KOPT-K1 (cell line): ENCODE data around the gene TPT1.
"Not testable (repeated sequence)": the region's sequence is repeated elsewhere in the genome, so short reads cannot be mapped to it uniquely, and the experiment has no call there.

Experiments
- H3K27ac ChIP-seq: fragments of 200-600 bp; sonication (generic); 2 replicates; pipeline ENCODE4 v1.5.1; 2016; ENCODE audit warnings: antibody characterized with exemption, mild to moderate bottlenecking, low read depth, low read length; ENCODE audit not compliant: poor library complexity, severe bottlenecking
- H3K36me3 ChIP-seq: fragments of 200-600 bp; sonication (generic); 2 replicates; pipeline ENCODE4 v1.5.1; 2017; ENCODE audit warnings: antibody characterized with exemption, mild to moderate bottlenecking, low read length, moderate library complexity; ENCODE audit not compliant: insufficient read depth
- H3K9me3 ChIP-seq: fragments of 200-600 bp; sonication (generic); 2 replicates; pipeline ENCODE4 v1.5.1; 2017; ENCODE audit warnings: antibody characterized with exemption, low read length, mild to moderate bottlenecking; ENCODE audit not compliant: insufficient read depth, poor library complexity, severe bottlenecking

Gene TPT1

DNA sequence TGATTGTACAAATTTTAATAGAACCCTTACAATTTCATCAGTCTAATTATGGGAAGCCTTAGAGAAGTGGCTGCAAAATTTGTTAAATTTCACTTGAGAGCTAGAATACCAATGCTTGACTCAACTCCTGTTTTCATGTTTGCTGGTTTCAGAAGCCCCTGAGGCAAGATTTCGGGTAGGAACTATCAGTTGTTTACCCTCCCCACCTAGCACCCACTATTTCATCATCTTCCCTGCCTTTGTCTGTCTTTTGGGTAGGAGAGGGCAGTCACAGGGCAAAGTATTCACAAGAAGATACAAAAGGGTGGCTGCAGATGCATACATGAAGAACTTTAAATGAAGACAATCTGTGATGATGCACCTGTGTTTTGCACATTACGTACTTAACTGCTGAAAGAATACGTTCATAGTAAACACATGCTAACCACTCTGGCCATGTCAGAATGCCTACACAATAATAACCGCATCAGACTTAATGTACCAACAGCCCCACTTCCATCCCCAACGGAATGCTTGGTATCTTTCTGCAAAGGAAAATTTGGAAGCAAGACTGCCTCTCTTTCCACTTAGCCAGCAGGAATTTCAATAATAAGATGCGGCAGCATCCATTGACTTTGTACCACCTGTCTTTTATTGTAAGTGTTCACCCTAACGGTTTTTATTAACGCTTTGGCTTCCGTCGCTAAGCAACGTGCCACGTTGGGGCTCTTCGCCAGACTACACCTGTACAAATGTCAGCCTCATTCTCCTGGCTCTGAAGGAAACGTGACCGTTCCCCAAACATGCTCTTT lies 30.4 kb downstream of the TPT1 start:
- no peak overlapping the region for H3K27ac ChIP-seq
- no peaks in the 10 kb centered on the region for H3K36me3 ChIP-seq
- H3K9me3 ChIP-seq: no peaks in the 10 kb centered on the region

DNA sequence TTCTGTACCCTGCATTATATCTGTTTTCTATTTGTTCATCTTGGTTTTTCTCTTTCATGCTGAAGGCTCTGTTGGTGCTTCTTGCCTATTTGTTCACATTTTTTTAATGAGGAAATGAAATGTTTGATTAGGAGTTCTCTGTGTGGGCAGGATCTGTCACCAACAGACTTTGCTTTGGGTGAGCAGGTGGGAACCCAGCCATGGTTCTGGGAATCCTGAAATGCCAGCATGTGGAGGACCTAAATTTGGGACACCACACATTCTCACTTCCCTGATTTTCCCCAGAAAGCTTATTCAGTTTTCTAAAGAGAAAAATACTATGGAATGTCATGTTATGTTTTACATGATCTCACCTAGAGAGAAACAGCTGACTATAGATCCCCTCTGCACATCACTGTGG lies 34.0 kb downstream of the TPT1 start:
- Histone ChIP-seq H3K36me3 (no peaks in the 10 kb centered on the region), H3K27ac (no peak overlapping the region), H3K9me3 (no peaks in the 10 kb centered on the region)

DNA sequence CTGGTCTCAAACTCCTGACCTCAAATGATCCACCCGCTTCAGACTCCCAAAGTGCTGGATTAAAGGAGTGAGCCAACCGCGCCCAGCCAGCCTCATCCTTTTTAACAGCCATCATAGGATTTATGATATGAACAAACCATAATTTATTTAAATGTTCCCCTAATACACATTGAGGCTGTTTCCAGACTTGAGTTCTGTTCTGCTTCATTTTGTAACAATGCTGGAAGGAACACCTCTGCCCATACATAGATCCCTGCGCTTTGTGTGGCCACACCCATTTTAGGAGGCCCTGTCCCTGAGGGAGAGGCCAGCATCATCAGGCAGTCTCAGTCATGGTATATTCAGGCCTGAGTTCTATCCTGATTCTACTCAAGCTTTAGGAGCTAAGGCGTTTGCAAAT lies 35.9 kb downstream of the TPT1 start:
- H3K27ac ChIP-seq: no peak overlapping the region
- no peaks in the 10 kb centered on the region for H3K9me3 ChIP-seq
- H3K36me3 ChIP-seq: no peaks in the 10 kb centered on the region

- H3K36me3 ChIP-seq: no peaks in the 10 kb centered on the region
- H3K9me3 ChIP-seq: no peaks in the 10 kb centered on the region
- H3K27ac ChIP-seq: no peak overlapping the region
Observed at GRCh38 chr13:45303866-45304265, 37.1 kb downstream of the TPT1 start.

DNA sequence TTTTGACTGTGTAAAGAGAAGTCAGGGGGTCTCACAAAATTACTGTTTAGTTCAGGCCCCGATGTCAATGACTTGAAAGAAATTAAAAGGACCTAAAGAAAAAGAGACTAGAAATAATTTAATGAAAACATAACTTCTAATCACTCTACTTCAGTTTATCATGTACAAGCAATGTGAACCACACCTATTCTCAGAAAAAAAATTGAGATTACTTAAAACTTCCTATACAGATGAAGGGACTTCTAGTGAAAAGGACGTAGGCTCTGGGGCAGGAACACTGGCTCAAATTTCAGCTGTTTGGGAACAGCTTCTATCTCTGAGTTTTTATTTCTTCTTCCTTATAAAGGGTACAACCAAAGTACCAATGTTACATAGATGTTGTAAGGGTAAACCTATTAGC lies 38.0 kb downstream of the TPT1 start:
- H3K9me3 ChIP-seq: no peaks in the 10 kb centered on the region
- H3K36me3 ChIP-seq: no peaks in the 10 kb centered on the region
- no peak overlapping the region for H3K27ac ChIP-seq

- Histone ChIP-seq H3K9me3 (no peaks in the 10 kb centered on the region), H3K36me3 (no peaks in the 10 kb centered on the region), H3K27ac (no peak overlapping the region)
Observed at GRCh38 chr13:45302507-45302906, 38.5 kb downstream of the TPT1 start.

GRCh38 chr13:45301263-45301662 lies 39.7 kb downstream of the TPT1 start:
- Histone ChIP-seq H3K27ac (no peak overlapping the region), H3K36me3 (no peaks in the 10 kb centered on the region), H3K9me3 (no peaks in the 10 kb centered on the region)

DNA sequence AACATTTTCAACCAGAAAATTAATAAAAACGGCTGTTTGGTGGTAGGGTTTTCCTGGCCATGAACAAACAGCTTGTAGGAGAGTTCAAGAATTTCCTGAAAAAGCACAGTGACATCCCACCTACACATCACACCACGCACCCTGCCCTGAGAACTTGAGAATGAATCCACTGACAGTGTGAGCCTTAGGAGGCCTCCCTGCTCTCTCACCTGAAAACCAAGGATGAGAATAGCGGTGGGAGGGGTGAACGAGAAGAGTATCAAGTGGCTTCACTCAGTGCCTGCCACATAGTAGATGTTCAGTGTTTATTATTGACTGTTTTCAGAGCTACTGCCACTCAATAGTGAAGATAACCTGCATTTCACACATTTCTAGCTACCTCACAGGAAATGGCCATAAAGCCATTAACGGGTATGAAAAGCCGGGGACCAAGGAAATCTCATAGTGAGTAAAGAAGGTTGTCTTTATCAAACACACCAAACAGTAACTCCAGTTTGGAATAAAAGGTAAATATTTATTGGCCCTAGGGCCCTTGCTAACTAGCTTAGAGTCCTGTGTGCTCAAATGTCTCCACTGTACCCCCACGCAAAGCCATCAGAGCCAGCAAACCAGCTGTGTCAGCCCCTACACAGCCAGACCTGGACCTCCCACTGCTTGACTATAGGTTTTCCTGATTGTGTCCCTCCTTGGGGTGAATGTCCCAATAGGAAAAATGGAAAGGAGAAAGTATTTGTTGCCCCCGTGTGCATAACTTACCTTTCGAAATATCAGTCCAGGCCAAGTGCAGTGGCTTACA lies 40.6 kb downstream of the TPT1 start:
- Histone ChIP-seq H3K9me3 (no peaks in the 10 kb centered on the region), H3K27ac (no peak overlapping the region), H3K36me3 (no peaks in the 10 kb centered on the region)

DNA sequence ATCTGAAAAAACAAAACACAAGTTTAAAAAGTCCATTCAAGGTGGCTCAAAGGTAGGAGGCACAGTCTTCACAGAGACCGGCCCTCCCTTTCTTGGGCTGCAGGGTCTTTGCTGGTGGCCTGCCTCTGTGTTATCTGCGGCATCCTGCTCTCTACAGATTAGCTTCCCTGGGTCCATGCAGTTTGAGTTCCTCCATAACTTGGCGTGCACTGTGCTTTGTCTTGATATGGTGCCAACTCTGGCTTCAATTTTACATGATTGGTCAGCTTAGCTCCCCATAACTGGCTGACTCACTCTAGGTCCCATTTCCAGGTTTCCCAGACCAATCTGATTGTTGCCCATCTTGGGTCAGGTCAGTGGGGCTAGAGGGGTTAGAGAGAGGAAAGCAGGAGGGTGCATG lies 41.8 kb downstream of the TPT1 start:
- no peak overlapping the region for H3K27ac ChIP-seq
- H3K9me3 ChIP-seq: no peaks in the 10 kb centered on the region
- H3K36me3 ChIP-seq: no peaks in the 10 kb centered on the region

GRCh38 chr13:45298550-45298949 lies 42.4 kb downstream of the TPT1 start:
- not testable (repeated sequence) for H3K9me3 ChIP-seq, H3K36me3 ChIP-seq, H3K27ac ChIP-seq

- H3K27ac ChIP-seq: no peak overlapping the region
- no peaks in the 10 kb centered on the region for H3K9me3 ChIP-seq
- H3K36me3 ChIP-seq: no peaks in the 10 kb centered on the region
Observed at GRCh38 chr13:45298206-45298505, 42.8 kb downstream of the TPT1 start.

GRCh38 chr13:45297456-45298205 lies 43.4 kb downstream of the TPT1 start:
- no peaks in the 10 kb centered on the region for H3K9me3 ChIP-seq
- no peak overlapping the region for H3K27ac ChIP-seq
- H3K36me3 ChIP-seq: no peaks in the 10 kb centered on the region

- no peaks in the 10 kb centered on the region for H3K9me3 ChIP-seq
- no peak overlapping the region for H3K27ac ChIP-seq
- H3K36me3 ChIP-seq: no peaks in the 10 kb centered on the region
Observed at GRCh38 chr13:45296259-45296658, 44.7 kb downstream of the TPT1 start.

DNA sequence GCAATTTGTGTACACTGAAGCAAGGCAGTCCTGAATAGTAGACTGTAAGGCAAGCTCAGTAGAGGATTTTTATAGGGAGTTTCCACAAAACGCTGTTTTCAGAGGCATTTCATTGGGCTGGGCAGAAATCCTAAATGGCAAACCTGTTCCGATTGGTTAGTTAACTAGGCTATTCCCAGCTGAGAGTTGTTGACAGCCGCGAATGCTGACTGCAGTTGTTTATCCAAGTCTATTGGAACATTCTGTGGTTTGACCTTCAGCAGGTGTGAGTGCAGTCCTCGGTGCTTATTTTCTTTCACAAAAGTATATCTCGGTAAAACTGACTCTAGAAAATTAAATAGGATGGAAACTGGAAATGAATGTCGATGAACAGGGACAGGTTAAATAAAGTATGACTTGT lies 45.4 kb downstream of the TPT1 start:
- no peaks in the 10 kb centered on the region for H3K36me3 ChIP-seq
- no peak overlapping the region for H3K27ac ChIP-seq

DNA sequence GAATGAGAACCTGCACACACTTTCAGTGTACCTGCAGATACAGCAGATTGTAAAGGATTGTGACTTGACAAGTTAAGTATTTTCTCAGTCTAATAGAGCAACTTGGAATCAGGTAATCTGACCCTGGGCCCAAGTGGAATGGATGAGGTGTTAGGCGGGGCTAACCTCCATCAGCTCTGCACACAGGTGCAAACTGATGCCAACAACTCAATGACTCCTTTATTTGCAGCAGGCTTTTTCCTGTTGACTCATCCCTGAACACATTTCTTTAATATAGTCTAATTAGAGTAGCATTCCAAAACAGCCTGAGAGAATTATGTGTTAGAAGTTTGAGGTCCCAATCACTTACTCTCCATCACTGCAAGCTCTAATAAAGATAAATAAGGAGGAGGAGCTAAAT lies 48.8 kb downstream of the TPT1 start:
- peaks cover 7% of the 10 kb centered on the region for H3K36me3 ChIP-seq
- H3K27ac ChIP-seq: no peak overlapping the region
- H3K9me3 ChIP-seq: no peaks in the 10 kb centered on the region

More for the DNA sequence above, 45.4 kb downstream of the TPT1 start:
- no peaks in the 10 kb centered on the region for H3K9me3 ChIP-seq
